GM19397 (cell line): Measurements from ENCODE around the gene SMARCC1.

ENCODE experiments used
- ATAC-seq: cut with Tn5 transposase; IDR thresholded peaks from one replicate; pipeline ENCODE4 v1.9.1; 2021; ENCODE audit warnings: mild to moderate bottlenecking, moderate library complexity; ENCODE audit not compliant: unreplicated experiment

Gene SMARCC1

DNA sequence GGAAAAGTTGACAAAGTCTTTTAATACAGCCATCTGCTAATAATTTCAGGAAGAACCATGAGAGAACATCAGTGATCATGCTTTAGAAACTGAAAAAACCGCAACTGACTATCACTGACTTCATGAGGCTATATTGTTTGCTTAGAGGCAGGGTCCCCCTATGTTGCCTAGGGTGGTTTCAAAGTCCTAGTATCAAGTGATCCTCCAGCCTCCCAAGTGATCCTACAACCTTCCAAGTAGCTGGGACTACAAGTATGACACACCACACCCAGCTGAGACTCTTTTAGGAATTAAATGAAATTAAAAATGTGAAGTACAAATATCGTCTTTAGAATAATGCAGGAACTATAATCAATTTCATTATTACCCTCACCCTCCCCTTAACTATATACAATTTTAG is 144.8 kb downstream of the SMARCC1 start:
- ATAC-seq, result no peak

GRCh38 chr3:47636225-47636624 is 145.5 kb downstream of the SMARCC1 start:
- no peak for ATAC-seq

GRCh38 chr3:47635536-47635935 is 146.2 kb downstream of the SMARCC1 start:
- ATAC-seq, result no peak

- ATAC-seq, result no peak
Observed at GRCh38 chr3:47634996-47635395, 146.7 kb downstream of the SMARCC1 start.

DNA sequence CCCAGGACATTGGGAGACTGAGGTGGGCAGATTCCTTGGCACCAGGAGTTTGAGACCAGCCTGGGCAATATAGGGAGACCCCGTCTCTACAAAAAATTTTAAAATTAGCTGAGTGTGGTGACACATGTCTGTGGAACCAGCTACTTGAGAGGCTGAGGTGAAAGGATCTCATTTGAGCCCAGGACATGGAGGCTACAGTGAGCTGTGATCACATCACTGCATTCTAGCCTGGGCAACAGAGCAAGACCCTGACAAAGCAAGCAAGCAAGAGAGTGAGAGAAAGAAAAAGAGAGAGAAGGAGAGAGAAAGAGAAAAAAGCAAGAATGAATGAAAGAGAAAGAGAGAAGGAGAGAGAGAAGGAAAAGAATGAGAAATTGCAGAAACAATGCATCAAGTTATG is 150.9 kb downstream of the SMARCC1 start:
- no peak for ATAC-seq

GRCh38 chr3:47629770-47630169 is 151.9 kb downstream of the SMARCC1 start:
- no peak for ATAC-seq

GRCh38 chr3:47628426-47628825 is 153.3 kb downstream of the SMARCC1 start:
- ATAC-seq, result no peak

DNA sequence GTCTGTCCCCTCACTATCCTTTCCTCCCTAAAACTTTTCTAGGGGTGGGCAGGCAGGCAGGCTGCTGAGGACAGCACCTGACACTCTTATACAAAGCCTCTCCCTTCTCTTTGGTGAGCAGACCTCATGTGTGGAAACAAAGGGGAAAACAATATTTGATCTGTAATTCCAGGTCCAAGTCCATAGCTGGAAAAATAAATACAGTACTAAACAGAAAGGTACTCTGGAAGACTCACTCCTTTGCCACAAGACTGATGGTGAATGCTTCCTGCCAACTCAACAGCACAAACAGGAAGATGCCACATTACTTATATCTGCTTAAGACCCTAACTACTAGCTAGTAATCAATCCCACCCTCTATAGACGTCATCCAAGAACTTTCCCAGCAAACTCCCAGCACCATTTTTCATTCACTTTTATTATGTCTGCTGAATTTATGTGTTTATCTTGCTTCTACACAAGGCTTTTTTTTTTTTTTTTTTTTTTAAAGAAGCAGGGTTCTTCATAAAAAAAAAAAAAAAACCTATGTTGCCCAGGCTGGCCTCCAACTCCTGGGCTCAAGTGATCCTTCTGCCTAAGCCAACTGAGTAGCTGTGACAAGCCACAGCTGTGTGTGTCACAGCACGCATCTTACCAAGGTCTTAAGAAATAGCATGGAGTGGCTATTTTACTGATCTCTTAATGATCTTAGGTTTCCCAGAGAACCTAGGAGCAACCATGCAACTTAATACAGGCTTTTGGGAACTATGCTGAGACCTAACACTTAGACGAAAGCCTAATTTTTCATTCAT is 158.8 kb downstream of the SMARCC1 start:
- ATAC-seq, result no peak

DNA sequence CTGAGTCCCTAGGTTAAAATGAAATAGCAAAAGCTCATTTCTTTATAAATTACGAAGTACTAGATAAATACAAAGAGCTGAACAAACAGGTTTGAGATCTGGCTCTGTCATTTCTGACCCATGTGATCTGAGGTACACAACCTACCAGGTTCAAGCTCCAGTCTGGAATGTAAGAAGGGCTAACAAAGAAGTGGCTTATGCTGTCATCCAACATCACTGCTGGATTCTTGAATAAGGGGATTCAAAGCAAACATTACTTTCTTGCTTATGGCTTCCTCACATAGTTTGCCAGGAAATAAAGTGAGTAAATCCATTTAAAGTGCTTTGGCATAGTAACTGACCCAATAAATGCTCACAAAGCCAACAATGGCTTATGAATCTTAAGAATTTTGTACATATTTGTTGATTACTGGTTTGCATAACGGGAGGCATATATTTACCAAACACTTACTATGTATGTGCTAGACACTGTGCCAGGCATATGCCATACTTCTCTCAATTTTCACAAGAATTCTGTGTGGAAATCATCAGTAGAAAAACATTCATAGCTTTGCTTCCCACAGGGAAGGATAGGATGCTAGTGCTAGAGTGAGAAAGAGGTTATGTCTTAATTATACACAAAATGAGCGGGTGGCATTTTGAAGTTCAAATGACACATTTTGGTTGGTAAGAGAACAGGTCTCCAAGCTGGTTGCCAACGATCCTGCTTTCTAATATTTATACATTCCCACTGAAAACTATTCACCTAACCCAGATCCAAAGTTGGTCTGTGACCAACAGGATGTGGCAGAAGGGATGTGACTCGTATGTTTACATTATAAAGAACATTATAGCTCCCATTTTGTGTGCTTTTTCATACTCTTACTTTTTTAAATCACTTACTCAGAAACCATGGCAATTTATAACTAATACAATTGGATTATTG is 164.3 kb downstream of the SMARCC1 start:
- no peak for ATAC-seq

DNA sequence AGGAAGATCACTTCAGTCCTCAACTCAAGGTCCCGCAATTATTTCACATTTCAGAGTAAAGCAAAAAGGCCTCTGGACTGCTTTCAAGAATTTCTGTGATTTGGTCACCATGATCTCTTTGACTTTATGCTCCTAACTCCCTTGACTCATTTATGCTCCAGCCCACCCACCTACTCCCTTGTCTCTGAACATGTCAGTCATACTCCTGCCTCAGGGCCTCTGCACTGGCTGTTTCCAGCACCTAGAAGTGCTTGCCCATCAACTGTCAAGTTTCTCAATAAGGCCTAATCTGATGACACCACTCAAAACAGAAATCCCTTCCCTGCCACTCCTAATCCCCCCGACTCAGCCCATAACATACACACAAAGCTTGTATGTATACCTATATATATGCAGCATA is 166.9 kb downstream of the SMARCC1 start:
- no peak for ATAC-seq

- no peak for ATAC-seq
Observed at GRCh38 chr3:47613722-47614121, 168.0 kb downstream of the SMARCC1 start.

GRCh38 chr3:47612879-47613278 is 168.8 kb downstream of the SMARCC1 start:
- no peak for ATAC-seq

- no peak for ATAC-seq
Observed at GRCh38 chr3:47612178-47612577, 169.5 kb downstream of the SMARCC1 start.

GRCh38 chr3:47611576-47611975 is 170.1 kb downstream of the SMARCC1 start:
- ATAC-seq, result no peak

- no peak for ATAC-seq
Observed at GRCh38 chr3:47610583-47610982, 171.1 kb downstream of the SMARCC1 start.

DNA sequence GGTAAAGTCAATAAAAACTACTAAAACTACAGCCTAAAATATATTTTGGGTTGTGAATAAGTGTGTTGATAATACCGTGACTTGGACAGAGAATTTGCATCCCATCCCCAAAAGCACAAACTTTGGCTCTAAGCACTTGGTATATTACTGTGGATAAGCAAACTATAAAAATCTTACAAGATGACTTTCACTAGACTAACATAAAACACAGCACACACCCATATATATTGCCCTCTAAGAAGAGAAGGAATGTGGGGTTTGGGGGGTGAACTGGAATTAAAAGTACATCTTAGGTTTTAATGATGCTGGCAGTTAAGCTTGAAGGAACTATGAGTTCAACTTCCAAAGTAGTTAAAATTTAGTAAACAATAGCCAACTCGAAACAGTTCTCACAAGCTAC is 174.4 kb downstream of the SMARCC1 start:
- ATAC-seq, result no peak

- no peak for ATAC-seq
Observed at GRCh38 chr3:47606165-47606564, 175.5 kb downstream of the SMARCC1 start.

DNA sequence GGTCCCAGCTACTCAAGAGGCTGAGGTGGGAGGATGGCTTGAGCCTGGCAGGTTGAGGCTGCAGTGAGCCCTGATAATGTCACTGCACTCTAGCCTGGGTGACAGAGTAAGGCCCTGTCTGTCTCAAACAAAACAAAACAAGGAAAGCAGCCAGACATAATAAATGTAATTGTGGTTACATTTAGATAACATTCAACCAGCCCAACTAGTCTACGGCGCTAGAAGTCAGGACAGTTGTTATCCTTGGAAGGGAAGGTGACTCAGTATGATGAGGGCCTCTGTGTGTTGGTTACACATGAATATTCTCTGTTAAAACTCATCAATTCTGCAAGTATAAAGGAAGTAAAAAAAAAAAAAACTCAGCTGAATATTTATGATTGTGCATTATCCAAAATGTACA is 176.0 kb downstream of the SMARCC1 start:
- ATAC-seq, result no peak

GRCh38 chr3:47604145-47604544 is 177.5 kb downstream of the SMARCC1 start:
- no peak for ATAC-seq

DNA sequence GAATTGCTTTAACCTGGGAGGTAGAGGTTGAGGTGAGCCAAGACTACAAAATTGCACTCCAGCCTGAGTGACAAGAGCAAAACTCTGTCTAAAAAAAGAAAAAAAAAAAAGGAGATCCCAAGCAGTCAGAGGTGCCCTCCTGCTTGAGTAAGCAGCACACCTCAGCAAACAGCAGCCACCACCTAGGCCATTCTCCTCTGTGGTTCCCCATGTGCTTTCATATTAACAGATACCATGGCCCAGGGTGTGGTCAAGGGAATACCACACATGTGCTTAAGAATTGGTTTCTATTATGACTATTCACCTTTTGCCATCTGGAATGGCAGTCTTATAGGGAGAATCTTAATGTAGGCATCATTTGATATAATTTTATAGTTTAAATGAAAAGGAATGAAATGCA is 178.4 kb downstream of the SMARCC1 start:
- no peak for ATAC-seq

GRCh38 chr3:47601281-47601680 is 180.4 kb downstream of the SMARCC1 start:
- no peak for ATAC-seq

GRCh38 chr3:47594792-47595191 is 186.9 kb downstream of the SMARCC1 start:
- ATAC-seq, result no peak
